NCI-H748 (cell line): ENCODE measurements around the gene SNRNP200.
A peak's percentile ranks its signal among the peaks of the same experiment; 100 is the strongest.

Experiments
- DNase-seq: peaks from one replicate; lab custom pipeline; 2025; ENCODE audit not compliant: unreplicated experiment; lab: John Stamatoyannopoulos, UW

SNRNP200 gene

GRCh38 chr2:96305091-96305978, at the start of gene SNRNP200:
SNRNP200 (minus strand) TSS chr2:96305546; CDS start chr2:96305437, 109 bp downstream.
- peak; percentile 86 for DNase-seq

GRCh38 chr2:96354492-96354891, 49.1 kb upstream of the SNRNP200 start:
- DNase-seq = no peak

GRCh38 chr2:96353606-96354101, 48.3 kb upstream of the SNRNP200 start:
- no peak for DNase-seq

DNA sequence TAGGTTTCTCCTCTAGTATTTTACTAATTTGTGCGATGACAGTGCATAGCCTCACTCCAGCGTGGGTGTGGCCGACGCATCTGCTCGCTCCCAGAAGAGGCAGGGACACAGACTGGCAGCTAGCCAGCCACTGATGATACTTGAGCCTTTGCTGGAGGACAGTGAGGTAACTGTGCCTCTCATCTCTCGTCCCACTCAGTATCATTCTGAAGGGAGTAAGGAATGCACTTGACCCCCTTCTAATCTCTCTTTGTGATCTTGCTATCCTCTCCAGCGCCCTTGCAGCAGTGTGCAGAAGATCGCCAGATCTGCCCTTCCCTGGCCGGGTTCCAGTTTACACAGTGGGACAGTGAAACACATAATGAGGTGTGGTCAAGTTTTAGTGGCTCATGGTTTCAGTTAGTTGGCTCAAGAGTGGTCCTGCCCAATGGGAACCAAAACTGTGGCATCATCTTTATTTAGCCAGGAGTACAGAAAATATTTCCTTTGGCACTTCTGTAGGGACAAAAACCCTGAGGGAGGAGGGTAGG, 47.8 kb upstream of the SNRNP200 start:
- peak; percentile 69 for DNase-seq

DNA sequence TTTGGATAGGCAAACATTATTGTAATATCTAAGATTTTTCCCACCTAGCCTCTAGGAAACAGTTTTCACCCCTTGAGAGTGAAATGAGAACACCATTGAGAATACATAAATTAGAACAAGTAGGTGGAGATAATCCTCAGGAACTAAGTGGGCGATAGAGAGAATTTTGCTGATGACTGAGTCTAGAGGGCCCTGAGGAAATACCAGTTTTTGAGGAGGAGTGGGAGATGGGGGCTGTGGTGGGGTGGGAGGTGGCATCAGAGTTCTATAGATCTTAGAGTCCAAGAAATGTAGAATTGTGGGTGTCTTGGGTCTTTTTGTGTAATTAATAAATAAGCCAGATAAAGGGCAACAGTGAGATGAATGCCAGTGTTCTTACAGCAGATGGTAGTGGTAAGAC, 42.0 kb upstream of the SNRNP200 start:
- DNase-seq = no peak

DNA sequence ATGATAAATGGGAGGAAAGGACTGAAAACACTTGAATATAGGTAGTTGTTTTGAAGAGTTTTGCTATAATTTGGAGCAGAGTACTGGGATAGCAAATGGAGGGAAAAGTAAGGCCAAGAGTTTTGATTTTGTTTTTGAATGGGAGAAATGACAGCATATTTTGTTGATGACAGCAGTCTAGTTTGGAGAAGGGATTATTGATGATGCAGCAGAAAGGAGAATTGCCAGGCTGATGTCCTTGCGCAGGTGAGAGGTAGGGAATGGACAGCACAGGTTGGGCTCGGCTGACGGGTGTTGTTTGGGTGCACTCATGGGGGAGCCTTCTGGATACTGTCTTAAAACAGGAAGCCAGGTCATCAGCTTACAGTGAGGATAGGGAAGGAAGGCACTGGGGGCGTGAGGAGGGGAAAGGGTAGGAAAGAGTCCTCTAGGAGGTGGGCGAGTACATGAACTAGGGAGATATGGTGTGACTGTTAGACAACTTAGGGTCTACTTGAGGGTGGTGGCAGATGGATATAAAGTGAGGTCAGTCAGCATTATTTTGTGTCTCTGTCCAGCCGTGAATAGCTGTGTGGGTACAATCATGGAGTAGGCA, 40.6 kb upstream of the SNRNP200 start:
- DNase-seq = no peak

DNA sequence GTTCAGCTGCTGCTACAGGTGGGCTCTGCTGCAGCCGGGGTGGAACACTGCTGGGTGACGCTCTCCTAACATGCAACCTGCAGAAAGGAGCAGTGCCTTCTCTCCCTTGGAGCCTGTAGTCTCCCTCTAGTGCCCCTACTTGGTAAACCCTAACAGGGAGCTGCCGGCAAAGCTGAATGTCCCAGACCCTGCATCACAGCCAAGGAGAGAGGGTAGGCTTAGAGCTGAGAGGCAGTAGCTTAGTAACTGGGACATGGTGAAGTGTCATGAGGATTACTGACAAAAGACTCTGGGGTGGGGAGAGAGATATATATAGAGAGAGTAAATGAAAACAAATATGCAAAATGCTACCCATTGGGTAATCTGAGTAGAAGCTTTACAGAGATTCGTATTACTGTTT, 40.1 kb upstream of the SNRNP200 start:
- no peak for DNase-seq

DNA sequence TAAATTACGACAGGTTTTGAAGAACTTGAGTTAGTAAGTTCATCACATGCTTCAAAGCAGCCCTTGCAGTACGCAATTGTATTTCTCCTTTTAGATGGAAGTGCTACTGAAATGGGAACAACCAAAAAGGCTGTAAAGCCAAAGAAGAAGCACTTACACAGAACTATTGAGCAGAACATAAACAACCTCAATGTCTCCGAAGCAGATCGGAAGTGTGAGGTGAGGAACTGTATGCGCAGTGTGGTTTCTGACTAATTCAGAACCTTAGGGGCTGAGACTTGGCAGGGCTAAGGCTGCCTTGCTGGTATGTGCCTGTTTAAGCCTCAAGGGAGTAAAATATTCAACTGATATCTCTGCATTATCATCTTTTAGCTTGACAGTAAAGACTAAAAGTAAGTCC, 38.7 kb upstream of the SNRNP200 start:
- no peak for DNase-seq

DNA sequence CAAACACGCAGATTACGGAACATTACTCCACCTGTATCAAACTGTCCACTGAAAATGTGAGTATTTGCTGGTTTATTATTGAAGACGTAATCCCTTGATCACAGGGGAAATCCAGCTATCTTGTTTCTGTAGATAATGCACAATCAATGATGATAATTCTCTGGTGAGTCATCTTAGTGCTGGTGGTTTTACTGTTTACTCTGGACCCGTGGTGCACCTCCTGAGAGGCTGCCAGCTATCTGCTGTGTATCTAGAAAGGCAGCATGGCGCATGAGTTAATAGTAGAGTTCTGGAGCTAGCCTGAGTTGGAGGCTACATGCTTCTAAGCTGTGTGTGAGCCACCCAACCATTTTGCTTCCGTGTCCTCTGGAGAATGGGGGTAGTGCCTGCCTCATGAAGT, 36.7 kb upstream of the SNRNP200 start:
- DNase-seq = no peak

DNA sequence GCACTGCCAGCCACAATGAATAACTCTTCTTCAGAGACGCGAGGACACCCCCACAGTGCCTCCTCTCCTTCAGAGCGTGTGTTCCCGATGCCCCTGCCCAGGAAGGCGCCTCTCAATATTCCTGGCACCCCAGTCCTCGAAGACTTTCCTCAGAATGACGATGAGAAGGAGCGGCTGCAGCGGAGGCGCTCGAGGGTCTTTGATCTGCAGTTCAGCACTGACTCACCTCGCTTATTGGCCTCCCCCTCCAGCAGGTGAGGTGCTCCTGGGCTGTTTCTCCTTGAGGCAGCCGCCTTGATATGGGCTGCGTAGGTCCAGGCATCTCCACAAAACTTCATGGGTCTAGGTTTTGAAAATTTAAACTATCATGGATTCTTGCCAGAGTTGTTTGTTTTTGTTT, 36.3 kb upstream of the SNRNP200 start:
- DNase-seq = no peak

- DNase-seq = no peak
Observed at GRCh38 chr2:96340493-96341414, 35.4 kb upstream of the SNRNP200 start.

GRCh38 chr2:96336873-96337272, 31.5 kb upstream of the SNRNP200 start:
- no peak for DNase-seq

GRCh38 chr2:96336104-96336775, 30.9 kb upstream of the SNRNP200 start:
- no peak for DNase-seq

- DNase-seq = no peak
Observed at GRCh38 chr2:96333708-96334107, 28.4 kb upstream of the SNRNP200 start.

DNA sequence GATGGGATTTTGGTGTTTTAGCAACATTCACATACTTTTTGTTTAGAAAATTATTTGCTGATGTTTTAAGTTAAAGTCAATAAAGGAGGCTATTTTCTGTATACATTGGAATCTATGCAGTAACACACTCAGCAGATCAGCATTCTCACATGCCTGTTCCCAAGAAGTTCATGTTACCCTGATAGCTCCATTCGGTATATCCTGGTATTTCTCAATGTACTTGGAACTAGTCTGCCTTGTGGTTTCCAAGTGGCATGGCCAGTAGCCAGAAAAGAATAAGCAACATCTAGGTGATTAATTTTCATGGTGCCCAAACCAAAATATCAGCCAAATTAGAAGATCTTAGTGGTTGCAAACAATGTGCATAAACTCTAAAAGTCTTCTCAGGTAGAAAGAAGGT, 25.1 kb upstream of the SNRNP200 start:
- no peak for DNase-seq

DNA sequence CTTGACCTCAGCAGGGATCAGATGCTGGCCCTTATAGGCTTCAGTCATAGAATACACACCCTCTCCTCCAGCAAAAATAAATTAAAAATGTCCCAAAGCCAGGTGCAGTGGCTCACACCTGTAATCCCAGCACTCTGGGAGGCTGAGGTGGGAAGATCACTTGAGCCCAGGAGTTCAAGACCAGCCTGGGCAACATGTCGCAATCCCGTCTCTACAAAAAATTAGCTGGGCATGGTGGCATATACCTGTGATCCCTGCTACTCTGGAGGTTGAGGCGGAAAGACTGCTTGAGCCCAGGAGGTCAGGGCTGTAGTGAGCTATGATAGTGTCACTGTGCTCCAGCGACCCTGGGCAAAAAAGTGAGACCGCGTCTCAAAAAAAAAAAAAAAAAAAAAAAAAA, 24.5 kb upstream of the SNRNP200 start:
- DNase-seq = no peak

GRCh38 chr2:96329456-96329855, 24.1 kb upstream of the SNRNP200 start:
- peak; percentile 15 for DNase-seq

GRCh38 chr2:96326990-96327820, 21.9 kb upstream of the SNRNP200 start:
- DNase-seq = no peak

DNA sequence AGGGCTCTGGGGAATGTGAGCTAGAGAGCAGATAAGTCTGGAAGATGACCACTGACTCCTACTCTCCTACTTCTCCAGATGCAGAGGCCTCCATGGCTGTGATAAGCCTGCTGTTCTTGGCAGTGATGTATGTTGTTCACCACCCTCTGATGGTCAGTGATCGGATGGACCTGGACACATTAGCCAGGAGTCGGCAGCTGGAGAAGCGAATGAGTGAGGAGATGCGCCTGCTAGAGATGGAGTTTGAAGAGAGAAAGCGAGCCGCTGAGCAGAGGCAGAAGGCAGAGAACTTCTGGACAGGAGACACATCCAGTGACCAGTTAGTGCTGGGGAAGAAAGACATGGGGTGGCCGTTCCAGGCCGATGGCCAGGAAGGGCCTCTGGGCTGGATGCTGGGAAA, 21.2 kb upstream of the SNRNP200 start:
- no peak for DNase-seq

- DNase-seq = no peak
Observed at GRCh38 chr2:96325884-96326255, 20.5 kb upstream of the SNRNP200 start.
